Nucleus accumbens (tissue), 56 donors: ENCODE measurements around the gene TMEM222.
A peak's percentile ranks its signal among the peaks of the same experiment; 100 is the strongest.
"Not testable (repeated sequence)": the region's sequence is repeated elsewhere in the genome, so short reads cannot be mapped to it uniquely, and the experiment has no call there.

Source experiments
- DNase-seq, 56 donors: peaks; one replicate each; lab custom pipeline; 2025; lab: John Stamatoyannopoulos, UW

Gene TMEM222

GRCh38 chr1:27321813-27322568 is at the start of gene TMEM222:
TSS of gene TMEM222 (plus strand) at chr1:27322163. CDS start at chr1:27322198, 35 bp downstream.
- DNase-seq, result peak; percentile 68 to 99 (median 96)

- no peak for DNase-seq
Measured at GRCh38 chr1:27274204-27274603, 47.8 kb upstream of the TMEM222 start.

- no peak for DNase-seq
Measured at GRCh38 chr1:27275696-27276095, 46.3 kb upstream of the TMEM222 start.

GRCh38 chr1:27284425-27285273 is 37.3 kb upstream of the TMEM222 start:
- peak in 46 of 56 donors; percentile 11 to 93 (median 44) for DNase-seq

GRCh38 chr1:27285274-27285660 is 36.7 kb upstream of the TMEM222 start:
- DNase-seq, result no peak

- DNase-seq, result not testable (repeated sequence)
Measured at GRCh38 chr1:27285821-27286220, 36.1 kb upstream of the TMEM222 start.

GRCh38 chr1:27289125-27289524 is 32.8 kb upstream of the TMEM222 start:
- not testable (repeated sequence) for DNase-seq

- DNase-seq, result no peak
Measured at GRCh38 chr1:27290581-27290980, 31.4 kb upstream of the TMEM222 start.

- no peak for DNase-seq
Measured at GRCh38 chr1:27292106-27292505, 29.9 kb upstream of the TMEM222 start.

- no peak for DNase-seq
Measured at GRCh38 chr1:27293915-27294314, 28.0 kb upstream of the TMEM222 start.

- peak in 46 of 56 donors; percentile 3 to 81 (median 32) for DNase-seq
Measured at GRCh38 chr1:27296773-27297291, 25.1 kb upstream of the TMEM222 start.

GRCh38 chr1:27297903-27298302 is 24.1 kb upstream of the TMEM222 start:
- no peak for DNase-seq

GRCh38 chr1:27298632-27299384 is 23.2 kb upstream of the TMEM222 start:
- no peak for DNase-seq

- DNase-seq, result peak in 33 of 56 donors; percentile 3 to 50 (median 26)
Measured at GRCh38 chr1:27299385-27300271, 22.3 kb upstream of the TMEM222 start.

- DNase-seq, result peak in 53 of 56 donors; percentile 28 to 88 (median 75)
Measured at GRCh38 chr1:27300341-27301051, 21.5 kb upstream of the TMEM222 start.

GRCh38 chr1:27301052-27301422 is 20.9 kb upstream of the TMEM222 start:
- no peak for DNase-seq

GRCh38 chr1:27301582-27302199 is 20.3 kb upstream of the TMEM222 start:
- no peak for DNase-seq

- no peak for DNase-seq
Measured at GRCh38 chr1:27302612-27303011, 19.4 kb upstream of the TMEM222 start.
